ENCODE results near the gene DPP3. TPM values are rescaled to one million over a fixed set of nuclear protein-coding genes. Genes with fewer than 3 reads are reported as not detected.
A peak's percentile ranks its signal among the peaks of the same experiment; 100 is the strongest.

Gene DPP3
- polyA plus RNA-seq, 3 donors = 22.4 to 37.0 (median 26.7) TPM

- peak overlapping the region in 1 of 2 donors; percentile 96 for H3K27ac ChIP-seq (ENCODE audit: low read depth in 1 of 2, low read length in 2 of 2)
- peak overlapping the region; percentile 97 for H3K9ac ChIP-seq (ENCODE audit: insufficient read depth, low read length, poor library complexity, severe bottlenecking)
- peak overlapping the region in 6 of 7 donors; percentile 89 to 95 (median 92) for H3K27ac Mint-ChIP-seq
- H3K4me3 ChIP-seq (replicated peaks in 1 of 3; ENCODE audit: low read depth in 2 of 3, low read length in 3 of 3) = peak overlapping the region; percentile 46 to 87 (median 77)
- H3K9me3 Mint-ChIP-seq = no peaks in the 10 kb centered on the region
- peaks cover 0 to 7% (median 0%) of the 10 kb centered on the region in 3 donors for H3K27me3 Mint-ChIP-seq (ENCODE audit: low read depth in 3 of 3)
- no peaks in the 10 kb centered on the region for H3K27me3 ChIP-seq (ENCODE audit: control insufficient read depth in 2 of 2, insufficient read depth in 2 of 2, low read length in 2 of 2)
- peak; percentile 90 for TF ChIP-seq CTCF (IDR thresholded peaks at IDR 0.05)
- H3K4me1 Mint-ChIP-seq = peaks cover 18% of the 10 kb centered on the region
- peak in 1 of 3 donors; percentile 7 for DNase-seq
- intact Hi-C loops (cut with micrococcal nuclease) = loop anchor here (2.0 to 5.0 kb wide), 2 partner anchors 42 to 70 kb away; partner anchors contain the start of gene MRPL11 (in 1 of the 2)
- H3K4me3 Mint-ChIP-seq = peak overlapping the region; percentile 85 to 89
- peak overlapping the region; percentile 89 for H2AFZ ChIP-seq (ENCODE audit: insufficient read depth, low read depth, low read length, poor library complexity, severe bottlenecking)
- H3K4me1 ChIP-seq (ENCODE audit: control insufficient read depth in 1 of 2, insufficient read depth in 2 of 2, low read length in 2 of 2) = peaks cover 19 to 24% of the 10 kb centered on the region in 2 donors
- H3K36me3 Mint-ChIP-seq = peaks cover 24 to 36% of the 10 kb centered on the region in 2 donors
- H3K79me2 ChIP-seq (ENCODE audit: insufficient read depth, low read length) = peaks cover 14% of the 10 kb centered on the region
- no peaks in the 10 kb centered on the region for H3K9me3 ChIP-seq (replicated peaks in 1 of 2; ENCODE audit: control insufficient read depth in 1 of 2, insufficient read depth in 1 of 2, low read length in 2 of 2)
- H3K4me2 ChIP-seq (replicated peaks; ENCODE audit: extremely low read depth, low read length, poor library complexity, severe bottlenecking) = peak overlapping the region; percentile 91
- H3K36me3 ChIP-seq (replicated peaks in 1 of 2; ENCODE audit: control insufficient read depth in 1 of 2, insufficient read depth in 2 of 2, low read length in 2 of 2) = peaks cover 3 to 26% of the 10 kb centered on the region in 2 donors
- 67% methylated on average over 3 of the region's 8 CpGs for WGBS (ENCODE audit: insufficient coverage)
- peaks cover 11% of the 10 kb centered on the region for H4K20me1 ChIP-seq (ENCODE audit: insufficient read depth, low read length)
These were observed 1.4 kb upstream of the DPP3 start for GRCh38 chr11:66478729-66479393.

GRCh38 chr11:66479394-66480116 is 679 bp upstream of the DPP3 start:
- Mint-ChIP-seq H3K4me3 (peak overlapping the region; percentile 85 to 89), H3K4me1 (peaks cover 18% of the 10 kb centered on the region), H3K9me3 (no peaks in the 10 kb centered on the region), H3K36me3 (peaks cover 18 to 30% of the 10 kb centered on the region in 2 donors), H3K27me3 (ENCODE audit: low read depth in 3 of 3) (peaks cover 0 to 7% (median 0%) of the 10 kb centered on the region in 3 donors), H3K27ac (peak overlapping the region; percentile 89 to 95 (median 92))
- Histone ChIP-seq H3K36me3 (replicated peaks in 1 of 2; ENCODE audit: control insufficient read depth in 1 of 2, insufficient read depth in 2 of 2, low read length in 2 of 2) (peaks cover under 1 to 25% of the 10 kb centered on the region in 2 donors), H3K4me2 (replicated peaks; ENCODE audit: extremely low read depth, low read length, poor library complexity, severe bottlenecking) (peak overlapping the region; percentile 91), H3K9ac (ENCODE audit: insufficient read depth, low read length, poor library complexity, severe bottlenecking) (peak overlapping the region; percentile 97), H3K9me3 (replicated peaks in 1 of 2; ENCODE audit: control insufficient read depth in 1 of 2, insufficient read depth in 1 of 2, low read length in 2 of 2) (no peaks in the 10 kb centered on the region), H3K4me3 (replicated peaks in 1 of 3; ENCODE audit: low read depth in 2 of 3, low read length in 3 of 3) (peak overlapping the region; percentile 46 to 87 (median 77)), H2AFZ (ENCODE audit: insufficient read depth, low read depth, low read length, poor library complexity, severe bottlenecking) (peak overlapping the region; percentile 89), H3K27ac (ENCODE audit: low read depth in 1 of 2, low read length in 2 of 2) (peak overlapping the region; percentile 82 to 96), H3K79me2 (ENCODE audit: insufficient read depth, low read length) (peaks cover 14% of the 10 kb centered on the region), H3K4me1 (ENCODE audit: control insufficient read depth in 1 of 2, insufficient read depth in 2 of 2, low read length in 2 of 2) (peaks cover 19 to 24% of the 10 kb centered on the region in 2 donors), H3K27me3 (ENCODE audit: control insufficient read depth in 2 of 2, insufficient read depth in 2 of 2, low read length in 2 of 2) (no peaks in the 10 kb centered on the region), H4K20me1 (ENCODE audit: insufficient read depth, low read length) (peaks cover 11% of the 10 kb centered on the region)
- peak in 2 of 3 donors; percentile 2 to 20 for DNase-seq
- TF ChIP-seq CTCF (IDR thresholded peaks at IDR 0.05) = no peak
- WGBS (ENCODE audit: insufficient coverage) = 1% methylated on average over 23 of the region's 34 CpGs
- intact Hi-C loops (cut with micrococcal nuclease) = loop anchor here (1.0 to 5.0 kb wide), 4 partner anchors 13 to 71 kb away; partner anchors contain the start of genes PELI3 (in 2 of the 2) and MRPL11 (in 1 of the 2)

Data from CD14-positive monocyte (primary cell).